Osteocyte (in vitro differentiated cells): ENCODE data around the gene ARFGAP2. TPM values are rescaled to one million over a fixed set of nuclear protein-coding genes. Genes with fewer than 3 reads are reported as not detected.

Source experiments
- DNase-seq: peaks from one replicate; pipeline ENCODE4 v3.0.0; 2021; ENCODE audit warnings: mixed read lengths; ENCODE audit not compliant: unreplicated experiment; ENCODE audit errors: extremely low spot score
- H3K27ac Mint-ChIP-seq: one replicate; pipeline ENCODE4 v1.8.0; 2021; ENCODE audit warnings: mild to moderate bottlenecking, mixed read lengths; ENCODE audit not compliant: unreplicated experiment
- H3K27me3 Mint-ChIP-seq: one replicate; pipeline ENCODE4 v1.8.0; 2021; ENCODE audit warnings: mixed read lengths; ENCODE audit not compliant: unreplicated experiment
- H3K36me3 Mint-ChIP-seq: one replicate; pipeline ENCODE4 v1.8.0; 2021; ENCODE audit warnings: mixed read lengths; ENCODE audit not compliant: unreplicated experiment
- H3K4me1 Mint-ChIP-seq: one replicate; pipeline ENCODE4 v1.8.0; 2021; ENCODE audit warnings: mixed read lengths; ENCODE audit not compliant: unreplicated experiment
- H3K4me3 Mint-ChIP-seq: one replicate; pipeline ENCODE4 v1.8.0; 2021; ENCODE audit warnings: mild to moderate bottlenecking, moderate library complexity, mixed read lengths; ENCODE audit not compliant: unreplicated experiment
- H3K9me3 Mint-ChIP-seq: one replicate; pipeline ENCODE4 v1.8.0; 2021; ENCODE audit warnings: mixed read lengths; ENCODE audit not compliant: unreplicated experiment
- total RNA-seq: library from RNA; stranded (reverse); gene quantifications from 2 replicates; pipeline ENCODE4 v1.2.1, GENCODE V29; 2021
- TF ChIP-seq, protein P1 (sequence below): fragments of 200-600 bp; sonication (generic); IDR thresholded peaks from 2 replicates; pipeline ENCODE4 v1.5.0; 2021; ENCODE audit warnings: antibody characterized with exemption, mild to moderate bottlenecking, moderate library complexity

The ARFGAP2 gene
- total RNA-seq, 1 donor from 2014 or later: 73.4 TPM

- Mint-ChIP-seq H3K36me3 (peaks cover 11% of the 10 kb centered on the region), H3K27me3 (no peaks in the 10 kb centered on the region)
- DNase-seq: no peak
Observed at GRCh38 chr11:47139878-47140277, 36.8 kb downstream of the ARFGAP2 start.

DNA sequence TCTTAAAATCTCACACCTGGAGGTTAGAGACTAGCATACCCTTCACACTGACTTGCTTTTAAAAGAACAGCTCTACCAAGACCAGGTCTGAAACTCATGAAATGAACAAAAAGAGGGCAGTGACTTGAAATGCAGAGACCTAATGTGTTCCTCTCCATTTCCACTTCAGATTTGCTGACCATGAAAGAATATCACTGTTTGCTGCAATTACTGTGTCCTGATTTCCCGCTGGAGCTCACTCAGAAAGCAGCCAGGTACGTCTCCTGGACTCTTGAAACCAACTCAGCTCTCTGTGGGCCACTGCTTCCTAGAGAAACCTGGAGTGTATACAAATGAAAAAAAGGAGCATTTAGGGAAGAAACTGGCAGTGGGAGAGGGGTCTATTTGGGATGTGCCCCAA is 39.2 kb downstream of the ARFGAP2 start:
- TF ChIP-seq, protein P1, sequence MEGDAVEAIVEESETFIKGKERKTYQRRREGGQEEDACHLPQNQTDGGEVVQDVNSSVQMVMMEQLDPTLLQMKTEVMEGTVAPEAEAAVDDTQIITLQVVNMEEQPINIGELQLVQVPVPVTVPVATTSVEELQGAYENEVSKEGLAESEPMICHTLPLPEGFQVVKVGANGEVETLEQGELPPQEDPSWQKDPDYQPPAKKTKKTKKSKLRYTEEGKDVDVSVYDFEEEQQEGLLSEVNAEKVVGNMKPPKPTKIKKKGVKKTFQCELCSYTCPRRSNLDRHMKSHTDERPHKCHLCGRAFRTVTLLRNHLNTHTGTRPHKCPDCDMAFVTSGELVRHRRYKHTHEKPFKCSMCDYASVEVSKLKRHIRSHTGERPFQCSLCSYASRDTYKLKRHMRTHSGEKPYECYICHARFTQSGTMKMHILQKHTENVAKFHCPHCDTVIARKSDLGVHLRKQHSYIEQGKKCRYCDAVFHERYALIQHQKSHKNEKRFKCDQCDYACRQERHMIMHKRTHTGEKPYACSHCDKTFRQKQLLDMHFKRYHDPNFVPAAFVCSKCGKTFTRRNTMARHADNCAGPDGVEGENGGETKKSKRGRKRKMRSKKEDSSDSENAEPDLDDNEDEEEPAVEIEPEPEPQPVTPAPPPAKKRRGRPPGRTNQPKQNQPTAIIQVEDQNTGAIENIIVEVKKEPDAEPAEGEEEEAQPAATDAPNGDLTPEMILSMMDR: no peak
- H3K9me3 Mint-ChIP-seq: no peaks in the 10 kb centered on the region
- no peak overlapping the region for H3K27ac Mint-ChIP-seq
- no peak overlapping the region for H3K4me3 Mint-ChIP-seq
- H3K27me3 Mint-ChIP-seq: no peaks in the 10 kb centered on the region
- no peak for DNase-seq
- H3K4me1 Mint-ChIP-seq: peaks cover under 1% of the 10 kb centered on the region
- H3K36me3 Mint-ChIP-seq: peaks cover 11% of the 10 kb centered on the region

More at GRCh38 chr11:47139878-47140277, 36.8 kb downstream of the ARFGAP2 start:
- H3K27ac Mint-ChIP-seq: no peak overlapping the region
- H3K4me3 Mint-ChIP-seq: no peak overlapping the region
- TF ChIP-seq, protein P1: no peak
- peaks cover 12% of the 10 kb centered on the region for H3K4me1 Mint-ChIP-seq
- H3K9me3 Mint-ChIP-seq: no peaks in the 10 kb centered on the region

GRCh38 chr11:47136921-47137320 is 39.8 kb downstream of the ARFGAP2 start:
- Mint-ChIP-seq H3K4me1 (no peaks in the 10 kb centered on the region), H3K9me3 (no peaks in the 10 kb centered on the region), H3K27me3 (no peaks in the 10 kb centered on the region), H3K27ac (no peak overlapping the region), H3K36me3 (peaks cover 11% of the 10 kb centered on the region), H3K4me3 (no peak overlapping the region)
- DNase-seq: no peak
- TF ChIP-seq, protein P1: no peak

DNA sequence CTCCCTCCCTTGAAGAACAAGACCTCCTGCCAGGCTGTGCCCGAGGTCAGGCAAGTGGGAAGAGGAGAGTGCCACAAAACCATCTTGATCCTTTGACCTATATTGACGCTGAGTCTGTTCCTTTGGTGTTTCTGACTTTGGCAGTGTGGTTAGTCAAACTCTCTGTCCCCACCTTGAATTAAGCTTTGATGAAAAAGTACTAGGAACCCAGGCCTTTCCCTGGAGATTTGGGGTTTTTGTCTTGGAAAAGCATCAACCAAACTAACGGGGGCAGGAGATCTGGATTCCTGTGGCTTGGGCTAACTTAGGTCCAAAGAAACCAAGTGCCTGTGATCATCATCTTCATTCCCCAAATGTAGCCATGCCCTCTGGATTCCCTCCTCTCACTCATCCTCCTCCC is 40.4 kb downstream of the ARFGAP2 start:
- no peak overlapping the region for H3K27ac Mint-ChIP-seq
- no peaks in the 10 kb centered on the region for H3K9me3 Mint-ChIP-seq
- DNase-seq: no peak
- H3K4me3 Mint-ChIP-seq: no peak overlapping the region
- H3K27me3 Mint-ChIP-seq: no peaks in the 10 kb centered on the region
- TF ChIP-seq, protein P1: no peak
- no peaks in the 10 kb centered on the region for H3K4me1 Mint-ChIP-seq
- H3K36me3 Mint-ChIP-seq: peaks cover 11% of the 10 kb centered on the region

DNA sequence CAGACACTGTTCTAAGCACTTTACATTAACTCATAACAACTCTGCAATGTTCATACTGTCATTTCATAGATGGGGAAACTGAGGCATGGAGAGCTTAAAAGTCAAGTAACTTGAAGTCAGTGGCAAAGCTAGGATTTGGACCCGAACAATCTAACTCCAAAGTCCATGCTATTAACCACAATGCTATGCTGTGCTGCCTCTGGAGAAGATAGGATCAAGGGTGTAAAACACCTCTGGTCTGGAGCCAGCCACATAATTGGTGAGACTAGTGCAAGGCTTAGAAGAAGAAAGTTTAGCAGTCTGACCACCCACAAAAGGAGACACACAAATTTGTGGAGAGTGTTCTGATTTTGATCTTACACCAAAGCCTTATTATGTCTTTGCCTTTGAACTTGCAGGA is 43.7 kb downstream of the ARFGAP2 start:
- Mint-ChIP-seq H3K4me3 (no peak overlapping the region), H3K4me1 (peaks cover 8% of the 10 kb centered on the region), H3K27ac (no peak overlapping the region), H3K27me3 (no peaks in the 10 kb centered on the region), H3K9me3 (no peaks in the 10 kb centered on the region), H3K36me3 (peaks cover 8% of the 10 kb centered on the region)
- TF ChIP-seq, protein P1: no peak
- DNase-seq: no peak
